Measurements from ENCODE around the gene ATAD2B.

The ATAD2B gene

DNA sequence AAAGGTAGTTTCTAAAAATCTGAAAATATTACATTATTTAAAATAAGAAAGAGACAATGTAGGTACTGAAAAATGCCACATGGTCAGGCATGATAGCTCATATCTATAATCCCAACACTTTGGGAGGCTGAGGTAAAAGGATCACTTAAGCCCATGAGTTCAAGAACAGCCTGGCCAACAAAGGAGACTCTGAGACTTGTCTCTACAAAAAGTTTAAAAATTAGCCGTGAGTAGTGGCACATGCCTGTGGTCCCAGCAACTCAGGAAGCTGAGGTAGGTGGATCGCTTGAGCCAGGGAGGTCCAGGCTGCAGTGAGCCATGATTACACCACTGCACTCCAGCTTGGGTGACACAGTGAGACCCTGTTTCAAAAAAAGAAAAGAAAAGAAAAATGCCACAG lies 21.8 kb downstream of the ATAD2B start:
- no peak for DNase-seq

DNA sequence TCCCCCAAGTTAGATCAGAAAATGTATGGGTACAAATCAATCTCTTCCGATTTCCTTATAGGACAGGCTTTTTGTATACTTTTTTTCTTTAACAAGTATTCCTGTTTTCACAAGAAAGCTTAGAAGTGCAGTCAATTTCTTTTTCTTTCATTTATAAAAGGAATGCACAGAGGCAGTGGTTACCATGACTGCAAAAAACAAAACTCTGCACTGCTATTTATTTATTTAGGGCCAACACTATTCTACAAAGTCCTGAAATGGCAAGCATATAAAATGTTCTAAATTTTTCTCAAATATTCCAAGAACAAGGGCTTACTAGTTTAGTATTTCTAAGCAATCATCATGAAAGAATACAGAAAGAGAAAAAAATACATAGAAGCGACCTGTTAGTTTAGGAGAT lies 22.2 kb downstream of the ATAD2B start:
- no peak for DNase-seq

DNA sequence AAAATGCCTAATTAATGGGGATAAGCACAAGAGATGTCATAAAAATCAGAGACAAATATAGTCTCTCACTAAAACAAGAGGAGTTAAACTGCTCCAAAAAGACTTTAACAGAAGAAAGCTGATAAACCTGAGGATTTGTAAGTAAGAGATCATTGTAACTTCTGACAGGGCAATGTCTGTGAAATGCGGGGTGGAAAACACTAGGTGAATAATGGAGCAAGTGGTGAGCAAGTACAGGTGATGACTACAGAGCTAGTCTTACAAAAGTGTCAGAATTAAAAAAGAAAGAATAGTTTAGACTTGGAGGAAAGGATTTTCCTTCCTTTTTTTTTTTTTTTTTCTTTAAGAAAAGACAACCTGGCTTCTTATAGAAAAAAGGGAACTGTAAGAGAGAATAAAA lies 22.7 kb downstream of the ATAD2B start:
- no peak for DNase-seq

DNA sequence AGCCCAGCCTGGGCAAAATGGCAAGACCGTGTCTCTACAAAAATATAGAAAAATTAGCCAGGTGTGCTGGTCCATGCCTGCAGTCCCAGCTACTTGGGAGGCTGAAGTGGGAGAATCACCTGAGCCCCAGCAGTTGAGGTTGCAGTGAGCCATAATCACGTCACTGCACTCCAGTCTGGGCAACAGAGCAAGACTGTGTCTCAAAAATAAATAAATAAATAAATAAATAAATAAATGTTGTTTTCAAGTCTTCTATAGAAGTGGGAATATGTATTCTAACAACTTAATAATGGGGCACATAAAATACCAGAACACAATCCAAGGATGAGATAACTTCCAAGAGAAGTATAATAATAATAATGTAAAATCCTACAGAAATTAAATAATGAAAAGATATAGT lies 23.9 kb downstream of the ATAD2B start:
- DNase-seq: no peak

DNA sequence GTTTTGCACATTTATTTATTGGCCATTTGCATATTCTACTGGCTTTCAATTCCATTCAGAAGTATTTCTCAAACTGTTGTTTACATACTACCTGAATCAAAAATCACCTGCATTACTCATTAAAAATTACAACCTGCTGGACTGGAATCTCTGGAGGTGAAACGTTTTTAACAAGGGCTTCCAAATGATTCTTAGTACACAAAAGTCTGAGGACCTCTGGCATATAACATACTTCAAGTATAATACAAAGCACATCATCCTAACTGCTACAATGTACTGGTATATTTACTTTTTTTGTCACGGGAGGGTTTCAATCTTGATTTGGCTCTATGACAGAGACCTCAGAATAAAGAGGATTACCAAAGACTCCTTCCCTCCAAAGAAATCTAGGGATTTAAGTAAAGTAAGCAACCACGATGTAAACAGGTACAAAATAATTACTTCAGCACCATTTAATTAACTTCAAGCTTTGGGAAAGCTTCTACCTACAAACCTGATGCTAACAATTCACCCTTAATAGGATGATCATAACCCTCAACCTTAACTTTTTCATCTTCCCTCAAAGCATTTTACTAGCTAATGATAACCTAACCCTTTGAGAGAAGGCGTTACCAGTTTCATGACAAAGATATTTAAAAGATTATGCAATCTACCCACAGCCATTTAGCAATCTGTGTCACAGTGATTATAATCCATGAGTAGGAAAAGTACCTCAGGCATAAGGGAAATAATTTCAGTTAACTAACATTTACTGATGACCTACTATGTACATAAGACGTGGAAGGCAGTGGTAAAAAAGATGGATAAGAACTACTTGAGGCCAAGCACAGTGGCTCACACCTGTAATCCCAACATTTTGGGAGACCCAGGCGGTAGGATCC lies 24.7 kb downstream of the ATAD2B start:
- no peak for DNase-seq

DNA sequence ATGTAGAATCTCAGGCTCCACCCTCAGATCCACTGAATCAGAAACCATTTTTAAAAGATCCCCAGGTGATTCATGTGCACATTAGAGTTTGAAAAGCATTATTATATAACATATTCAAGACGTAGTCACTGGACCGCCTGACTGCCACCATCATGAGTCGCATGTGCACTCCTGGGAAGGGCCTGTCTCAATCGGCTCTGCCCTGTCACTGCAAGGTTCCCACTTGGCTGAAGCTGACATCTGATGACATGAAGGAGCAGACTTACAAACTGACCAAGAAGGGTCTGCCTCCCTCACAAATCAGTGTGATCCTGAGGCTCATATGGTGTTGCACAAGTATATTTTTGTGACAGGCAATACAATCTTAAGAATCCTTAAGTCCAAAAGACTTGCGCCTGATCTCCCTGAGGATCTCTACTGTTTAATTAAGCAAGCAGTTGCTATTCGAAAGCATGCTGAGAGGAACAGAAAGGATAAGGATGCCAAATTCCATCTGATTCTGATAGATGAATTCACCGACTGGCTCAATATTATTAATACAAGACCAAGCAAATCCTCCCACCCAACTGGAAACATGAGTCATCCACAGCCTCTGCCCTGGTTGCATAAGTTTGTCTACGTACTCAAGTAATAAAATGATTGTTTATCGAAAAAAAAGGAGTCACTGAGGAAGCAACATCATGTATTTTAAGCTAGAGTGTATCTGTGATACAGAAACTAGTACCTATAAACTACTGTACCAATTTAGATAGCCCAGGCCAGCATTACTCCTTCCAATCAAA lies 26.2 kb downstream of the ATAD2B start:
- DNase-seq: no peak

DNA sequence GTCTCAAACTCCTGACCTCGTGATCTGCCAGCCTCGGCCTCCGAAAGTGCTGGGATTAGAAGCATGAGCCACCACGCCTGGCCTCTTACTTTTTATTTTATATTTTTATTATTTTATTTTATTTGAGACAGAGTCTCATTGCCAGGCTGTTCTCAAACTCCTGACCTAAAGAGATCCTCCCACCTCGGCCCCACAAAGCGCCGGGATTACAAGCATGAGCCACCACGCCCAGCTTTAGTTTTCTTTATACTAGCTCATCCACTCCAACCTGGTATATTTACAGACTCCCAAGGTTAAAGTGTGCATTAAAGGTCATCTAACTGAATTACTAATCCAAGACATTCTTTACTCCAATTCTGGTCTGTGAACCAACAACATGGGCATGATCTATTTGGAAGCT lies 26.8 kb downstream of the ATAD2B start:
- DNase-seq: no peak

DNA sequence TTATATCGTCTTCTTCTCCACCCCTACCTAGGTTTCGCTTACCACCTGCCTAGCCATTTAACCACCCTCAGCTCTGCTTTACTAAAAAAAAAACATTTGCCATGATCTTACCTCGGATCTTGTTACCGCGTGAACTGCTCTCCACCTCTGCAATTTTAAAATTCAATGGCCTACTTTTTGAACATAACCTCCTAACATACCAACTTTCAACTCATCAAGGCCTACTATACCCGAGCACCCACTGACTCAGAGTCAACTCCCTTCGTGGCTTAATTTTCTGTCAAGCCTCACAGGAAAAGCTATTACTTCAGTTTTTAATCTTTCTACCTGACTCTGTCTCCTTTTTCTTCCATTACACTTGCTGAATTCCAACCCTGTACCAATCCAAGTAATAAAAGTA lies 55.7 kb downstream of the ATAD2B start:
- no peak for DNase-seq

DNA sequence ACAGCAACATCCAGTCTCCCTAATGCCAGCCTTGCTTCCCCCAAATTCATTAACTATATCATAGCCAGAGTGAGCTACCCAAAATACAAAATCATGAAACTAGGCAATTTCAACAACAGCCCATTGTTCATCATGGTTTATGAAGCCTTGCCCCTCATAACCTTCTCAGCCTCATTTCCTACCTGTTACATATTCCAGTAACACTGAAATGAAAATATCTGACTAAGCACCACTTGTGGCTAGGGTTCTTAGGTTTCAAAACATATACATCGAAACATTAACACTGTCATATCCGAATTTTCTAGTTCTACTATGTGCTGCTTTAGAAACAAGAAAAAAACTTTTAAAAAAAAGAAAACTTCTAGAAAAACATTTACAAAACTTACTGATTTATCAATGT lies 59.5 kb downstream of the ATAD2B start:
- DNase-seq: no peak

DNA sequence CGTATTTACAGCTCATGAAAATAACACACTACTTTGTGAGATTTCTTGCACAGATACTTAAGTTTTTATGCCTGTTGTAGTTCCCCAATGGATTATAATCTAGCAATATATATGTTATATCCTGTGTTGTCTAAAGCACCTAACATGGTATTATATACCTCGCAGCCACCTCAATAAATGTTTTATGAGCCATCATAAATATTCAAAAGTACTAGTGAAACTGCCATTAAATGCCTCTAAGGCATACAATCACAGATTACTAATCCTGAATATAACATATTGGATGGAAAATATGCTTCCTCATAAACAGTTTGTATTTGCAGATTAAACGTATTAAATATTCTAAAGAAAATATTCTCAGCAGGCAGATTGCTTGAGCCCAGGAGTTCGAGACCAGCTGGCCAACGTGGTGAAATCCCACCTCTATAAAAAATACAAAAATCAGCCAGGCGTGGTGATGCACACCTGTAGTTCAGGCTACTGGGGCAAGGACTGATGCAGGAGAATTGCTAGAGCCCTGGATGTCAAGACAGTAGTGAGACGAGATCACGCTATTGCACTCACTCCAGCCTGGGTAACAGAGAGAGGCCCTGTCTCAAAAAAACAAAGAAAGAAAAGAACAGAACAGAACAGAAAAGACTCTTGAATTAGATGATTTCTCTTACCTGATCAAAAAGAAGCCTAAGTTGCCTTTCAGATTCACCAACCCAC lies 64.1 kb downstream of the ATAD2B start:
- DNase-seq: no peak

DNA sequence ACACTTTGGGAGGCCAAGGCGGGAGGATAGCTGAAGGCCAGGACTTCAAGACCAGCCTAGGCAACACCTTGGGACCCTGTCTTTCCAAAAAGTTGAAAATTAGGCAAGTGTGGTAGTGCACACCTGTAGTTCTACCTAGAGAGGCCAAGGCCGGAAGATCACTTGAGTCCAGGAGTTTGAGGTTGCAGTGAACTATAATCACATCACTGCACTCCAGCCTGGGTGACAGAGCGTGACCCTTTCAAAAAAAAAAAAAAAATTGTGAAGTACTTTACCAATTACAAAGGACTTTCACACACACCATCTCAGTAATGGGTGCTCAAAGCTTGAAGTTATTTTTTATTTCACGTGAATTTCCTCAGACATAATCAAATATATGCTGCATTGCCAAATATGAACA lies 65.0 kb downstream of the ATAD2B start:
- no peak for DNase-seq

DNA sequence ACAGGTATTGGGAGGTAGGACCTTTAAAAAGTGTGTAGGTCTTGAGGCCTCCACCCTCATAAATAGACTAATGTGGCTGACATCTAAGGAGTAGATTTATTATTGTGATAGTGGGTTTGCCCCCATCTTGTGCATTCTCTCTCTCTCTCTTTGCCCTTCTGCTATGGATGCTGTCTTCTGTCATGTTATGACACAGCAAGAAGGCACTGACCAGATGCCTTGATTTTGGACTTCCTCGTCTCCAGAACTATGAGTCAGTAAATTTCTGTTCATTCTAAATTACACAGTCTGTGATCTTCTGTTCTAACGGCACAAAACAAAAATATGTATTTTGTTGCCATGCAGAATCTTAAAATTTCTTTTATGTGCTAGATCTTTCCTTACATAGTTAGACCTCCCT lies 66.9 kb downstream of the ATAD2B start:
- no peak for DNase-seq

DNA sequence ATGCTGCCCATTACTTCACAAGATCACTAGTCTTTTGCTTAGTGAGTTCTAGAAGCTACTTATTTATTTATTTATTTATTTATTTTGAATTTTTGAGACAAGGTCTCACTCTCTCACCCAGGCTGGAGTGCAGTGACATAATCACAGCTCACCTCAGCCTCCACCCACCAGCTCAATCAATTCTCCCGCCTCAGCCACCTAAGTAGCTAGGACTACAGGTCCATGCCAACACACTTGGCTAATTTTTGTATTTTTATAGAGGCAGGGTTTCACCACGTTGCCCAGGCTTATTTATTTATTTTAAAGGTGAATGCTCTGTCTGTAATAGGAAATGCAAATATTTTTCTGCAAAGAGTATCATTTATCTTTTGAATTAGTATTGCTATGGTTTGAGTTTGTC lies 67.7 kb downstream of the ATAD2B start:
- DNase-seq: no peak

DNA sequence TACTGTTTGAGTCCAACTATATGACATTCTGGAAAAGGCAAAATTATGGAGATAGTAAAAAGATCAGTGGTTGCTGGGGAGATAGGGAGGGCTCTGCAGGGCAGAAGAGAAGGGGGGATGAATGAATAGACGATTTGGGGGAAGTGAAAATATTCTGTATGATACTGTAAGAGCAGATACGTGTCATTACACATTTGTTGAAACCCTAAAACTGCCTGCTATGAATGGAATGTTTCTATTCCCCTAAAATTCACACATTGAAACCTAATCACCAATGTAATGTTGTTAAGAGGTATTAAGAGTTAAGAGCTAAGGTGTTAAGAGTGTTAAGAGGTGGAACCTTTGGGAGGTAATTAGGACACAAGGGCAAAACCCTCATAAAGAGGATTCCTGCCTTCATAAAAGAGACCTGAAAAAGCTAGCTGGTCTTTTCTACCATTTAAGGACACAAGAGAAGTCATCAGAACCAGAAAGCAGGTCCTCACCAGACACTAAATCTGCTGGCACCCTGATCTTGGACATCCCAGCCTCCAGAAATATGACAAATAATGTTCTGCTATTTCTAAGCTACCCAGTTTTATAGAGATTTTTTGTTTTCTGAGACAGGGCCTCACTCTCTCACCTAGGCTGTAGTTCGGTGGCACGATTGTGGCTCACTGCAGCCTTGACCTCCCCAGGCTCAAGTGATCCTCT lies 76.2 kb downstream of the ATAD2B start:
- DNase-seq: no peak

DNA sequence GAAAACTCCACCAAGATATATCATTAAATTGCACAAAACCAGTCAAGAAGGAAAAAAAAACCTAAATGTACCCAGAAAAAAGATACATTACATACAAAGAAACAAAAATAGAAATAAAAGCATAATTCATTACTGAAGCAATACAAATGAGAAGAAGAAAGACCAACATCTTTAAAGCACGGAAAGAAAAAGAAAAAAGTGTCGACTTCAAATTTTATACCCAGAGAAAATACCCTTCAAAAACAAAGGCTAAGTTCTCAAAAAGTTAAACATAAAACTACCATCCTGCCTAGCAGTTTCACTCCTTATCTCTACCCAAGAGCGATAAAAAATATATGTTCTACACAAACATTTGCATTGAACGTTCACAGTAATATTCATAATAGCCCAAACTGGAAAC lies 82.0 kb downstream of the ATAD2B start:
- no peak for DNase-seq

DNA sequence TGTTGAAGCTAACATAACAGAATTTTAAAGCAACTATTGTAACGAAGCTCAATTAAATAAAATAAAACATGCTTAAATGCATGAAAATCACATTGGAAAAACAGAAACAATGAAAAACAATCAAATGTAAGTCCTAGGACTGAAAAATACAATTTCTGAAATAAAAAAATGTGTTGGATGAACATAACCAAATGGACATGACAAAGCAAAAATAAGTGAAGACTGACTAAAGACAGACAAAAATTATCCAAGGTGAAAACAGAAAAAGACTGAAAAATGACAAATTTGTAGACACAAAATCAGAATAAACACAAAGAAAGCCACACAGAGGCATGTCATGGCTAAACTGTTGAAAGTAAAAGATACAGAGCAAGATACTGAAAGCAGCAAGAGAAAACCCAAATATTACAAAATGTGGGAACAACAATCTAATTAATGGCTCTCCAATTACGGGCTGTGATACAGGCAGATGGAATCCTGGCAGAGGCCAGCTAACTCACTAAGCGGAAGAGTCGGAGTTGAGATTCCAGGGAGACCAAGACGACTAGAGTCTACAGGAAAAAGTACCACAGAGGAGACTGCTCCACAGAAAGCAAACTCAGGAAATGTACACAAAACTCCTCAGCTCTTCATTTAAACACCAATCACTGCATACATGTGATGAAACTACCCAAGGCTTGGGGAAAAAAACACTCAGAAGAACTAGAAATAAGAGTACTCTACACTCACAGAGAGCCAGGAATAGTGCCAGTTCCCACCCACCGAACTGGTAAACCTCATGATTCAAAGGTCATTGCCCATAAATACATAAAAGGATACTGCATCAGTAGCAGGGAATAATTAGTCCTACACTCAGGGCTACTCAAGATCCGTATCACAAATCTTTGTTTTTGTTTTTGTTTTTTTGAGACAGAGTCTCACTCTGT lies 83.6 kb downstream of the ATAD2B start:
- no peak for DNase-seq

DNA sequence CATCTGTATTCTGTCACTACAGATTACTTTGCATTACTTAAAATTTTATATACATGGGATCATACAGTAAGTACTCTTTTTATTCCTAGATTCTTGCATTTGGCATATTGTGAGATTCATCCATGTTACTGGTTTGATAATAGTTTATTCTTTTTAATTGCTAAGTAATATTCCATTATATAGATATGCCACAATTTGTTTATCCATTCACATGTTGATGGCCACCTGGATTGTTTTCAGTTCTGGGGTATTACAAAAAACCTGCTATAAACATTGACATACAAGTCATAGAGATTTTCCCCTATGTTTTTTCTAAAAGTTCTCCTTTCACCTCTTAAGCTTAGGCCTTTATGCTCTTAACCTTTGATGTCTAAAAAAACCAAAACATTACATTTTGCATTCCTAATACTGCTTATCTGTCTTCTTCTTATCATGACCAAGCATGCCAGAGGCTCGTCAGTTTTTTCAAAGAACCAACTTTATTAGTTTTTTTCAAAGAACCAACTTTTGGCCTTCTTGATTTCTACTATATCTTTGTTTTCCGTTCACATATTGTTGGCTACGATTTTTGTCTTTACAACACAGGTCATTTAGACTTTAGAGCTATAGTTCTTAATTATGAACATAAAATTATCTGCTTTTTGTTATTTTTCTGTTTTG lies 86.9 kb downstream of the ATAD2B start:
- DNase-seq: no peak

DNA sequence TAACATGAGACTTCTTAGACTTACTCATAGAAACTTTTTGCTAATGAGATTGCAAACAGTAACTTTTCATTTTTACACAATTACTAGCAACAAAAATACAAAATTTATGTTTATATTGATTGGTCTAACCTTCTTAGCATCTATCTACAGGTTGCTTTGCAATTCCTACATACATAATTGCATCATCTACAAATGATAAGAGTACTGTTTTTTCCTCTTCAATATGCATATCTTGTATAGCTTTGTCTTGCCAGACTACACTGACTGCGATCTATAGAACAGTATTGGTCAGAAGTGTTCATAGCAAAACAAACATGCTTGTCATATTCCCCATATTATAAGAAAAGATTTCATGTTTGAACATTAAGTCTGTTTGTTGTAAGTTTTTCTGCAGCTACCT lies 87.9 kb downstream of the ATAD2B start:
- no peak for DNase-seq

DNA sequence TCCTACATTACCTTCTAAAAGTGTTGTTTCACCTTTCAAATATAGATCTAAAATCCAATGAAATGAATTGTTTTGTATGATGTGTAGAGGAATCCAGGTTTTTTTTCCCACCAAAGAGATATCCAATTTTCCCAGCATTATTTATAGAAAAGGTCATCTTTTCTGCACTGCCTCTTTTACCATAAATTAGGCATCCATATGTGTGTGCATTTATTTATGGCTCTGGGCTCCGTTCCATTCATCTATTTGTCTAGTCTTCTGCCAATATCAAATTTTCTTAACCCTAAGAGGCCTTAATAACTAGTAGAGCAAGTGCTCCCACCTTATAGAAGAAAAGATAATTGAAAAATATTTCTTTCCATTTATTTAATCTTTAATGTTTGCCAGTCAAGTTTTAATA lies 88.3 kb downstream of the ATAD2B start:
- no peak for DNase-seq

DNA sequence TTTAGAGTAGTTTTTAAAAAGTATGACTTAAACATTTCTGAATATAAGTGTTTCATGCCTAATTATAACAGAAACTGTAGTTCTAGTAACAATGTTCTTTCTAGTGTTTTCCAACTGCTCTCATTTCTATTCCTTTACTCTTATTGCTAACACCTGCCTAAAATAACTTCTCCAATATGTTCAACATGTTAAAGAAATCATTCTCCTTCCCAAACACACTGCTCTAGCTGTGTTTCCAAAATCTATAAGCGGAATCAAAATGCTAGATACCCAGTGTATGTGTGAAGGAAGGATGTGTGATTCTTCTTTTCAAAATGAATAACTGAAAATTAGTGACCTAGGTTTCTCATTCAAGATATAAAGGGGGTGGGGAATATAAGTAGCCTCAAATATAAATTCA lies 89.1 kb downstream of the ATAD2B start:
- DNase-seq: no peak

DNA sequence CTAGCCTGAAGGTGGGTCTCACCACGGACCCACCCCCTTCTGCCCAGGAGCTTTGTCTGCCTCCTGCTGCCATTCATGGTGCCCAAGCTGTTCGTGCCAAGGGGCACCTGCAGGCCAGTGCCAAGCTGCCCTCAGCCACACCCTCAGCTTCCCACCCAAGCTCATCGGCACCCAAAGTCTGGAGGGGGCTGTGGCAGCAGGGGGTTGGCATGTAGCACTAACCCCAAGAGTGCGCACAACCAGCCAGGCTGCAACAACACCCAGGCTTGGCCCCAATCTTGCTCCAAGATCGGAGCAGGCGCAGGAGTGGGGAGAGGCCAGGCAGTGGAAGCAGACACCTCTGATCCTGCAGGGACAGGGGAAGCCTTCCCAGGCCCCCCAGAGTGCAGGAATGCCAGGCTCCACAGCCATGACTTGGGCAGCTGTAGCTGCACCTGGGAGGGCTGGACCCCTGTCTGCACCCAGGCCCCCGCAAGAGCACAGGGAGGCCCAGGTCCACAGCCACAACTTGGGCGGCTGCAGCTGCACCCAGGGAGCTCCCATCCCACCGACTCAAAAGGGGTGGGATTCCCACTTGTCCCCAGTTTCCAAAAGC lies 89.9 kb downstream of the ATAD2B start:
- DNase-seq: no peak

Data from CD4-positive, alpha-beta T cell treated with Interferon gamma for 1 hour (primary cell).